Panc1 (cell line): ENCODE data around the gene GATA5.

Experiments used
- CTCF ChIP-seq: fragments of 450-650 bp; IDR thresholded peaks from 2 replicates; pipeline ENCODE4 v1.5.1; 2017; ENCODE audit warnings: mild to moderate bottlenecking
- SIN3A ChIP-seq: IDR thresholded peaks from 2 replicates; pipeline ENCODE4 v1.6.1; 2012; ENCODE audit warnings: low read depth, mild to moderate bottlenecking, low read length, moderate library complexity, borderline replicate concordance; ENCODE audit not compliant: insufficient read depth

DNA sequence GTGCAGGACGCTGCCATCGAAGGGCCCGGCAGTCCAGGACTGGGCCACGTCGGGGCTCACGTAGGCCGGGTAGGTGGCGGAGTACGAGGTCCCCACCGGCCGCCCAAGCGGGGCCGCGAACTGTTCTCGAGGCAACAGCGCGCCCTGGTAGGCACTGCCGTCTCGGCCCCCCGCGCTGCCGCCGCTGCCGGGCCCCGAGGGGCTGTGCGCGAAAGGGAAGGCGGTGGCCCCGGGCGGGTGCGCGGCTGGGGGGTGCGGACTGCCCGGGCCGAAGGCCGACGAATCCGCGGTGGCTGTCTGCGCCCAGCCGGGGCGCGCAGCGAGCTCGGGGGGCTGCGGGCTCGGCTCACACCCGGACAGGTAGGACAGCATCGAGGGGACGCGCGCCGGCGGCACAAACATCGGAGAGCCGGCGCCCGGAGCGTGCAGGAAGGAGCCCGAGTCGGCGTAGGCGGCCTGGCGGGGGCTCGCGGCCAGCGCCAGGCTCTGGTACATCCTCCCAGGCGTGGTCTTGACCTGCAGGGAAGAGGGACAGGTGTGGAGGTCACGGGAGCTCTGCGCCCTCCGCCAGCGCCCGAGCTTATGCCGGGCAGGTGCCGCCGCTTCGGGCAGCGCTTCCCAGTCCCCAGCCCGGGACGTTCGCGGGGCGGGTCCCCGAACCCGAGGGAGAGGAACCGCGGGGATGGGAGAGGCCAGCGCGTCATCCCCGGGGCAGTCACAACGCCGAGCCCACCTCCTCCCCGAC, 596 bp downstream of the GATA5 start:
- TF ChIP-seq SIN3A = no peak
- TF ChIP-seq CTCF = no peak
